Left ventricle myocardium superior (tissue), 1 donor: Measurements from ENCODE around the gene NXN. TPM values are rescaled to one million over a fixed set of nuclear protein-coding genes. Genes with fewer than 3 reads are reported as not detected.
A peak's percentile ranks its signal among the peaks of the same experiment; 100 is the strongest.
"Not testable (repeated sequence)": the region's sequence is repeated elsewhere in the genome, so short reads cannot be mapped to it uniquely, and the experiment has no call there.

Source experiments
- ATAC-seq: fragments of 200-7000 bp; cut with Tn5 transposase; one replicate; pipeline ENCODE4 v1.9.1; 2020; ENCODE audit warnings: mild to moderate bottlenecking, moderate library complexity
- DNase-seq: peaks from one replicate; pipeline ENCODE4 v3.0.0-alpha.2; 2020
- intact Hi-C: fragments of 100-400 bp; cut with micrococcal nuclease; formaldehyde crosslinking; loops from one replicate; pipeline ENCODE4 v1.11.0; 2022
- total RNA-seq: library from RNA; stranded (reverse); fragmentation: NEBNext Ultra II Directional; extraction: Animal tissue kit (Norgen Biotek cat#: 25700); gene quantifications from one replicate; pipeline ENCODE4 v1.2.1, GENCODE V29; 2021
- donor health status: DM: no; HTN: yes; CAD: no; lungs with severe emphysema.

Gene NXN
- total RNA-seq, 1 donor from 2014 or later = 18.9 TPM

- intact Hi-C loops = no loop called here
- DNase-seq (no peak), ATAC-seq (no peak)
Observed at GRCh38 chr17:987931-988330, 8.4 kb upstream of the NXN start.

GRCh38 chr17:986322-986929 lies 6.8 kb upstream of the NXN start:
- ATAC-seq (no peak), DNase-seq (no peak)
- intact Hi-C loops = no loop called here

DNA sequence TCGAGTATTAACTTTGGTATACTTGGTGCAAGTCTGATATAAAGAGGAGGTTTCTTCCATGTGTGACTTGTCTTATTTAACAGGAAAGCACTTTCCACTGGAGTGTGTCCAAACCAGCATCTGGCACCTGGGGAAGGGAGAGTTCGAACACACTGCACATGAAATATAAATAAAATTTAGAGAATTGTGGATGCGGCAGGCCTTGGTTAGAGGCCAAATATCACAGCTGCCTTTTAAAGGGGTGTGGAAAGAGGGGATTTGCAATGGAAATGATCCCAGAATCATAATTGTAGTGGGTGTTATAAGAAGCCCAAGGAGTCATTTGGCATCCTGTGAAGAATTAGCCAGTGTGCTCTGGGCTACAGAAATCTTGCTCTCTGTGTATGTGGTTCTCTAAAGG lies 4.3 kb upstream of the NXN start:
- DNase-seq = no peak
- intact Hi-C loops = loop anchor here (5.0 kb wide), 1 partner anchor 192 kb away; no protein-coding TSS in a partner anchor
- ATAC-seq = no peak

GRCh38 chr17:981292-981658 lies 1.7 kb upstream of the NXN start:
- intact Hi-C loops = loop anchor here (5.0 kb wide), 1 partner anchor 189 kb away; no protein-coding TSS in a partner anchor
- no peak for DNase-seq

GRCh38 chr17:980406-981291 lies 1.1 kb upstream of the NXN start:
- ATAC-seq (peak; percentile 71), DNase-seq (peak; percentile 75)
- intact Hi-C loops = loop anchor here (5.0 kb wide), 1 partner anchor 188 kb away; no protein-coding TSS in a partner anchor

More at GRCh38 chr17:981292-981658, 1.7 kb upstream of the NXN start:
- ATAC-seq = no peak

- DNase-seq (no peak), ATAC-seq (peak; percentile 59)
- intact Hi-C loops = no loop called here
Observed at GRCh38 chr17:979212-979538, 401 bp downstream of the NXN start.

- ATAC-seq (peak; percentile 8), DNase-seq (peak; percentile 65)
- intact Hi-C loops = no loop called here
Observed at GRCh38 chr17:978103-979093, 1.2 kb downstream of the NXN start.

- no peak for DNase-seq
- no peak for ATAC-seq
- intact Hi-C loops = no loop called here
Observed at GRCh38 chr17:977166-977565, 2.4 kb downstream of the NXN start.

DNA sequence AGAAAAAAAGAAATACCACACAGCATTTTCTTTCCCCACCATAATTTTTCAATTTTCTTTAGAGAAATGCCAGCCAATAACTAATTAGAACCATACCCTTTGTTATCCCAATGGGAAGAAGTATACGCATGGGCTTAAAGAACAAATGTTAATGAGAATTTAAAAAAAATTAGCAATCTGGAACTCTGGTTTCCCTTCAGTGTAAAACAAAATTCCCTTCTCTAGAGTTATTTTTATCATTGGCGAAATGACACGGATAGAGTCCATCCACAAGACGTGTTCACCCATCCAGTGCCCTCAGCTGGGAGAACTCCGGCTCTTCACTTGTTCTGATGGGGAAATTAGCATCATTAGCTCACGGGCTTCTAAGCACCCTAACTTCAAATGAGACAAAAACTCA lies 3.3 kb downstream of the NXN start:
- intact Hi-C loops = no loop called here
- ATAC-seq (no peak), DNase-seq (no peak)

GRCh38 chr17:975371-975915 lies 4.1 kb downstream of the NXN start:
- DNase-seq = no peak
- no peak for ATAC-seq
- intact Hi-C loops = no loop called here

- intact Hi-C loops, DNase-seq, ATAC-seq: not testable (repeated sequence)
Observed at GRCh38 chr17:974778-975177, 4.8 kb downstream of the NXN start.

DNA sequence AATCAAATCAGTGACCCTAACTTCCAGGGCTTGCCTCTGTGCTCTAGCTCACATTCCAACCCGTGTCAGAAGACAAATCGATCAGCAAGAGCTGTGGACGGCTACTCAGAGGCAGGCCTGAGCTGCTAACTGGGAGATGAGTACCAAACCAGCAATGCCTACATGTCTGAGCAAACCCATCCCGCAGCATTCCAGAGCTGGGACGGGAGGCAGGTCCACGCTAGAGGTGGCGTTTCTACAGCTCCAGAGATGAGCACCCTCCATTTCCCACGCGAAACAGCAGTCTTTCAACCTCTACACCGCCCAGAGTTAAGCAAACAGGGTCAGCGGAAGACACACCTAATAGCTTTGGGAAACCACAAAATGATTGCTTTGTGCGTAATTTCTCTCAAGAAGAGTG lies 6.5 kb downstream of the NXN start:
- ATAC-seq = no peak
- intact Hi-C loops = no loop called here
- DNase-seq = no peak

DNA sequence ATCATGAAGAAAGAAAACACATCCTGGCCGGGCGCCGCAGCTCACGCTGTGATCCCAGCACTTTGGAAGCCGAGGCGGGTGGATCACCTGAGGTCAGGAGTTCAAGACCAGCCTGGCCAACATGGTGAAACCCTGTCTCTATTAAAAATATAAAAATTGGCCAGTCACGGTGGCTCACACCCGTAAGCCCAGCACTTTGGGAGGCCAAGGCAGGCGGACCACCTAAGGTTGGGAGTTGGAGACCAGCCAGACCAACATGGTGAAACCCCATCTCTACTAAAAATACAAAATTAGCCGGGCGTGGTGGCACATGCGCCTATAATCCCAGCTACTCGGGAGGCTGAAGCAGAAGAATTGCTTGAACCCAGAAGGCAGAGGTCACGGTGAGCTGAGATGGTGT lies 7.7 kb downstream of the NXN start:
- intact Hi-C loops, DNase-seq, ATAC-seq: not testable (repeated sequence)

DNA sequence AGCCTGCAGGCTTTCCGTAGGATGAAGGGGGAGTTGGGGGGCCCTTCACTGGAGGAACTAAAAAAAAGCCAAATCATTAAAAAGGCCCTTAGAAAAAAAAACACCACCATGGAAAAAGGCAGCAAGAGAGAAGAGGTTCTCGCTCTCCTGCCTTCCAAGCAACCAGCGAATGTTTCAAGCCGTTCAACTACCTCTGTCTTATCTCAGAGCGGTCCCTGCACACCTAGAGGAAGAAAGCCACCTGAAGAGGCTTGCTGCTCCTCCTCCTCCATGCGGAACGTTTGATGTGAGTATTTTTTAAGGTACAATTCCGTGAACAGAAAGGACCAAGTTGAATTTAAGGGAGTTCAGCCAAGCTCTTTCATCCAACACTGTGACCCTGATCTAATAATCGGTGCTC lies 9.2 kb downstream of the NXN start:
- no peak for DNase-seq
- ATAC-seq = no peak
- intact Hi-C loops = no loop called here

- ATAC-seq = no peak
- DNase-seq = no peak
- intact Hi-C loops = no loop called here
Observed at GRCh38 chr17:969811-970355, 9.7 kb downstream of the NXN start.

GRCh38 chr17:968812-969730 lies 10.5 kb downstream of the NXN start:
- ATAC-seq (no peak), DNase-seq (no peak)
- intact Hi-C loops = no loop called here

- ATAC-seq (no peak), DNase-seq (no peak)
- intact Hi-C loops = no loop called here
Observed at GRCh38 chr17:967122-967521, 12.5 kb downstream of the NXN start.
